HG02885 (cell line): ENCODE measurements around the gene COL15A1.

ENCODE experiments used
- ATAC-seq: cut with Tn5 transposase; IDR thresholded peaks from one replicate; pipeline ENCODE4 v1.9.1; 2021; ENCODE audit warnings: mild to moderate bottlenecking; ENCODE audit not compliant: unreplicated experiment, poor library complexity

Gene COL15A1

DNA sequence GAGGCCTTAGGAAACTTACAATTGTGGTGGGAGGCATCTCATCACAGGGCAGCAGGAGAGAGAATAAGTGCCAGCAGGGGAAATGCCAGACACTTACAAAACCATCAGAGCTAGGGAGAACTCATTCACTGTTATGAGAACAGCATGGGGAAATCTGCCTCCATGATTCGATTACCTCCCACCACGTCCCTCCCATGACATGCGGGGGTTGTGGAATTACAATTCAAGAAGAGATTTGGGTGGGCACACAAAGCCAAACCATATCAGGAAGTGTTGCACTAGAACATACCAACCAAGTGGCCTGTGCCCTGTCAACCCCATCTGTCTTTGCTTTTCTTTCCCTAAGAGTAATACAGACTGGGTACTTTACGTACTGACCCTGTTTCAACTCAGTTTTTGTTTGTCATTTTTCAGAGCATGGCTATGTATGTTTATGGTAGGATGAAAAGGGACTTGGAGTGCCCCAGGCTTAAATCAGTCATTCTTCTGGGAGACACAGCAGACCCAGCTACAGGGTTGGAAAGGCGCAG, 102.9 kb downstream of the COL15A1 start:
- ATAC-seq = no peak

DNA sequence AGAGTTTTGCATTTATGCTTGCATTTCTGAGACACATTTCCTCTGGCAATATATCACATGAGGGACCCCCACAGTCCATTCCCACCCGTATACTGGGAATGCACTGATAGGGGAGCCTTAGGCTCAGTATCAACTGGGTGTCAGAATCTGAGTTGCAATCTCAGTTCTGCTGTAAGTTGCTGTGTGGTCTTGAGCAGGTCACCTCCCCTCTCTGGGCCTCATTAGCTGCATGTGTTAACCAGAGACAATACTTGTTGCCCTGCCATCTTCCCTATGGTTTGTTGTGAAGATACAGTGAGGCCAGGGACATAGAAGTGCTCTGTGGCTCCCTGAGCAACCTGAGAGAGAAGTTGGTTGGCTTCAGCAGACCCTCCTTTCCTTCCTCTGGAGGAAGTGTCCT, 105.5 kb downstream of the COL15A1 start:
- no peak for ATAC-seq

DNA sequence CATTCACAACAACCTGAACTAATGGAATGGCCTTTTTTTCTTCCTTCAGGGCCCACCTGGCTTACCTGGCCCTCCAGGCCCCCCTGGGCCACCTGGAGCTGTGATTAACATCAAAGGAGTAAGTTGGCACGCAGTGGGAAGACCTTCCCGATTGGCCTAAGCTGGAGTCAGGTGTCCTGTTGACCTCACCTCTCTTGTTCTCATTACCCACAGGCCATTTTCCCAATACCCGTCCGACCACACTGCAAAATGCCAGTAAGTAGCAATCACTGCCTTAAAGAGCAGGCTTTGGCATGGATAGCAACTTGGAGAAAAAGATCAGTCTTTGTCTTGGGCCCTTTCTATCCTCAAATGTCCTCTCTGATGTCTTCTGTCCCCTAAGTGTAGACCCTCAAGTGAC, 105.9 kb downstream of the COL15A1 start:
- no peak for ATAC-seq

DNA sequence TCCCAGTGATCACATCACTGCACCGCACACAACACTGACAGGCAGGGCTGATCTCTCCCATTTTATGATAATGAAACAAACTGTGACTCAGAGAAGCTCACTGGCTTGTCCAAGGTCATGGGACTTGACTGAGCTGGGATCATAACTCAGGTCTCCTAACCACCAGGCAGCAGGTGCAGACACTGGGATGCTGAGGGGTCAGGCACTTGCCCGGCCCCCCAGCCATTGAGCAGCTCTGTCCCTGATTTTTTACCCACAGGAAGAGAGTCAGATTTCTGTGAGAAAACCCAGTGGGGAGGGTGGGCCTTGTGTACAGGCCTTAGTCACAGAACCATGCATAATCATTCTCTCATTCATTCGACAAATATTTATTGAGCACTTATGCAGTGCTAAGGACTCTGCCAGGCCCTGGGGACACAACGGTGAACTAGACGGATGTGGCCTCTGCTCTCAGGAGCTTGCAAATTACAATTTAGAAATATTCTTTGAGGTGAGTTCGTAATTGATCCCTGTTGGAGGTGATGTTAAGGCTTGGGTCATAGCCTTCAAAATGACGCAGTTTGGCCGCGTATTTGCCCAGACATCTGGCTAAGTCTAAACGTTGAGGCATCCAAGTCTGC, 106.7 kb downstream of the COL15A1 start:
- no peak for ATAC-seq

DNA sequence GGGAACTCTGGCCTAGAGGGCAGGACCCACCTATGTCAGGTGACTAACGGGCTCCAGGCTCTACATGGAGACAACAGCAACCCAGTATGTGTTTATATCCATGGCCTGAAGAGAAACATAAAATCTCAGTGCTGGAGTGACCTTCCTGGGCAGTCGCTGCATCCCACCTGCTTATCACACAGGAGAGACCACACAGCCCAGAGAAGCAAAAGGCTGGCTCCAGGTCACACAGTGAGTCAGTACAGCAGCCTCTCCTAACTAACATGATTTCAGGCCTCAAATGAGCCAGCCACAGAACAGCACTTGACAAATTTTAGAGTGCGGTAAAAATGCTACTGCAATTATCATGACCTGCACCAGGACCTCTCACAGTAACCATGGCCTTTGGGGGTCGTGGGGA, 107.2 kb downstream of the COL15A1 start:
- ATAC-seq = no peak

DNA sequence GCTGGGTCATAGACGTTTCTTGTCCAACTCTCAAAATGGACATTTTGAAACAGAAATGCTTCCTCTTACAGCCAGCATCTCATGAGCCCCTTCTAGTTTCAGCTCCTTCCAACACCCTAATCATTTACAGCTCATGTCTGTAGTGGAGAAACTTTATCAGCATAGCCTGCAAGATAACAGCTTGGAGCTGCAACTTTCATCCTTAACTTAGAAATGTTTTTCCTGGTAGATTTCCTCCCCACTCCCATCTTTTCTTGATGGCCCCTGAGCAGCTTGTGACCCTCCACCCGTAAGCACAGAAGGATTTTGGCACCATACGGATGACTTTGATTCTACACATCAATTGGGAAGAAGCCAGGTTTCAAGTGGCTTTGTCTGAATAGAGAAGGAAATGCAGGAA, 107.7 kb downstream of the COL15A1 start:
- ATAC-seq = no peak

DNA sequence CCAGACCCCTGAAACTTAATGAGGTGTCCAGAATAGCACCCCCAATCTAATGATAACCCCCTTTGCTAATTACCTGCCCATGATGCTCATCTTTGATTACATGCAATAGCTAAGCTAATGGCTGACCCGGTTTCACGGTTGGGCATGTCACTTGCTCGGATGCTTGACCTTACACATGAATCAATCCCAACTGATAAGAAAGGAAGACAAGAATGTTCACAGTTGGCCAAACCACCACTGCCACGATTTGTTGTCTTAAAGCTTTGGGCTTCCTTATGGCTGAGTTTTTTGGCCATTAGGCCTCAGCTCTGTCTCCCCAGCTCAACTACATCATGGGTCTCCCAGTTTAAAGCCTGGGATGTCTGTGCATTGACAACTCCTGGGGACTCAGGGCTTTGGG, 108.1 kb downstream of the COL15A1 start:
- no peak for ATAC-seq

DNA sequence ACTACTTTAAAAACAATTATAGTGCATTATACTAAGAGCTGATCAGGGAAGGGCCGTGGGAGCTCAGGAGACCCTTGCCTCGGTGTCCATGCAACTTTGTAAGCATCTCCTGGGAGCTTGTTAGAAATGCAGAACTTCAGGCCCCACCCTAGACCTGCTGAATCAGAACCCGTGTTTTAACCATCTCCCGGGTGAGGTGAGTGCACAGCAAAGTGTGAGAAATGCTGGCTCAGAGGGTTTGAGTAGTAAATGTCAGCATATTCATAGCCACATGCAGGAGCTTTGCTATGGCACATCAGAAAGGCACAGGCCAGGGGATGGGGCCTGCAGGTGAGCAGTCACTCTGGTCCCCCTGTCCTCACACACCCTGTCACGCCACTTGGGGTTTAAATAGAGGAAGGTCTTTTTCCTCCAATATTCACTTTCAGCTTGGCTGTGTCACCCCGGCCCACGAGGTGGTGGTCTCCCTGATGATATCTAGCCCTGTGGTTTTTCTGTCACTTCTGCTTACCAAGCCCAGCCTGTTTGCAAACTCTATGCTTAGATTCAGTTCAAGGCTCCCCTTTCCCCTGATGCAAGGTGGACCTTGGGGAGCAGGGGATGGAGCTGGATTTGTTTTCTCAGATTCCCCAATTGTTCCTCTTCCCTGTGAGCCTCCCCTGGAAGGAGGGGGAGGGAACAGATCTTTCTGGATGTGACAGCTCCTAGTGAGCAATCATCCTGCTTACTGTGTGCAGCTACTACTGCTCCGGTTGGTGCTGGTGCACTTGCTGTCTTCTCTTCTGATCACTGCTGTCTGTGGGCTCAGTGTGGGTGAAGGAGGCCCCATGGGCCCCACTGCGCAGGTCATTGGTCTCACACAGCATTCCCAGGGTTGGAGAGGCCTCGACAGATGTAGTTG, 109.4 kb downstream of the COL15A1 start:
- no peak for ATAC-seq

DNA sequence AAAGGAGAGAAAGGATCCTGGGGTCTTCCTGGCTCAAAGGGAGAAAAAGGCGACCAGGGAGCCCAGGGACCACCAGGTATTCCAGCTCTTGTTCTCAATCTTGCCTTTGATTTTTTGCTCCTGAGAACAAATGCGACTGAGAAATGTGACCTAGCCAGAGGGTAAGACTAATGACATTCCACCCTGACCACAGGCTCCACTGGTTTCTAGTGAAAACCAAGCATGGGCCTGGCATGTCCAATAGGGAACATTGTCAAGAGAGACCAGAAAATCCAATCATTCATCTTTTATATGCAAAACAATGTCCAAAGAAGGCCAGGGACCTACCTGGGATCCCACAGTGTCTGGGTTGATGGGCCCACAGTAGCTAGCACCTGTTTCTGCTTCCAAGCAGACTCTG, 110.9 kb downstream of the COL15A1 start:
- no peak for ATAC-seq

DNA sequence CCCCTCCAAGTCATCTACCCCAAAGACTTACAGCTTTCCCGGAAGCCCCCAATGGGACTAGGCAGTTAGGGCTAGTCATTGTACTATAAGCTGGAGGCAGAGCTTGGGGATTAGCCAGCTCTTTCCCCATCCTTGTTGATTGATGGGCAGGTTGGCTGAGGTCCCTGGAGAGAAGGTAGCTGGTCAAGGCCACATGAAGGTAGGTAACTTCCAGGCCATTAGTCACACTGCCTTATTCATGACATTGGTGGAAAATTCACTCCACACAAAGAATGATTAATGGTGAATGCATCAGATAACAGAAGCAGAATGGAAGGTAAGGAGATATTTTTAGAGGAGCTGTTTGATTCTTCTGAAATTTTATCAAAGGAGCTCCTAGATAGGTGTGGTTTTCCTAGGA, 111.7 kb downstream of the COL15A1 start:
- ATAC-seq = no peak

DNA sequence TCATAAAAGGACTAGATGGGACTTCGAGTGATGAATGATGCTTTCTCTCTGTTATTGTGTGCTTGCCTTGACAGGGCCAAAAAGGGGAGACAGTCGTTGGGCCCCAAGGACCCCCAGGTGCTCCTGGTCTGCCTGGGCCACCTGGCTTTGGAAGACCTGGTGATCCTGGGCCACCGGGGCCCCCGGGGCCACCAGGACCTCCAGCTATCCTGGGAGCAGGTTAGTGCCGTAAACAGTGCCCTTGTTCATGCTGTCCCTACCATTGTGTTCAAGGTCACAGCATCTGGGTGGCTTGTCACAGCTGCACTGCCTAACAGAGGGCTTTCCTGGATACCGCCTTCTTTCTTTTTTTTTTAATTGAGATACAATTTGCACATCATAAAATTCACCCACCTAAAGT, 112.5 kb downstream of the COL15A1 start:
- ATAC-seq = no peak

DNA sequence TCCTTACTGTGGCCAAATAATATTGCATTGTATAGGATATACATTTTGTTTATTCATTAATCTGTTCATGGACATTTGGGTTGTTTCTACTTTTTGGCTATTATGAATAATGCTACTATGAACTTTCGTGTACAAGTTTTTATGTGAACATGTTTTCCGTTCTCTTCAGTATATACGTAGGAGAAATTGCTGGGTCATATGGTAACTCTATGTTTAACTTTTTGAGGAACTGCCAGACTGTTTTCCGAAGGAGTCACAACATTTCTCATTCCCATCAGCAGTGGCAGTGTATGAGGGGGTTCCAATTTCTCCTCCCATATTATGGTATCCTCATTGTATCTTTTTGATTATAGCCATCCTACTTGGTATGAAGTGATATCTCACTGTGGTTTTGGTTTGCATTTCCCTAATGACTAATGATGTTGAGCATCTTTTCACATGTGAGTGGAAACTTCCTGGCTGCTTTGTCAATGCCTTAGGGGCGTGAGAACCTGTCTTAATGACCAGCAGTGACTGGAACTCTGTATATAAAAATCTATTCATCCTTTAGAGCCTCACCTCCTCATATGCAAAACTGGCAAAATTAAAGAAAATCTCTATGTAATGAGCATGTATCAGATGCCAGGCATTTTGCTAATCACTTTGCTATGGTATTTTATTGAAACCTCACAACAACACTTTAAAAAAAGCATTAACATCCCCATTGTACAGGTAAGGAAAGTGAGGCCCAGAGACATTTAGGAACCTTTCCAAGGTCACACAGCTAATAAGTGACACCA, 113.4 kb downstream of the COL15A1 start:
- ATAC-seq = no peak

DNA sequence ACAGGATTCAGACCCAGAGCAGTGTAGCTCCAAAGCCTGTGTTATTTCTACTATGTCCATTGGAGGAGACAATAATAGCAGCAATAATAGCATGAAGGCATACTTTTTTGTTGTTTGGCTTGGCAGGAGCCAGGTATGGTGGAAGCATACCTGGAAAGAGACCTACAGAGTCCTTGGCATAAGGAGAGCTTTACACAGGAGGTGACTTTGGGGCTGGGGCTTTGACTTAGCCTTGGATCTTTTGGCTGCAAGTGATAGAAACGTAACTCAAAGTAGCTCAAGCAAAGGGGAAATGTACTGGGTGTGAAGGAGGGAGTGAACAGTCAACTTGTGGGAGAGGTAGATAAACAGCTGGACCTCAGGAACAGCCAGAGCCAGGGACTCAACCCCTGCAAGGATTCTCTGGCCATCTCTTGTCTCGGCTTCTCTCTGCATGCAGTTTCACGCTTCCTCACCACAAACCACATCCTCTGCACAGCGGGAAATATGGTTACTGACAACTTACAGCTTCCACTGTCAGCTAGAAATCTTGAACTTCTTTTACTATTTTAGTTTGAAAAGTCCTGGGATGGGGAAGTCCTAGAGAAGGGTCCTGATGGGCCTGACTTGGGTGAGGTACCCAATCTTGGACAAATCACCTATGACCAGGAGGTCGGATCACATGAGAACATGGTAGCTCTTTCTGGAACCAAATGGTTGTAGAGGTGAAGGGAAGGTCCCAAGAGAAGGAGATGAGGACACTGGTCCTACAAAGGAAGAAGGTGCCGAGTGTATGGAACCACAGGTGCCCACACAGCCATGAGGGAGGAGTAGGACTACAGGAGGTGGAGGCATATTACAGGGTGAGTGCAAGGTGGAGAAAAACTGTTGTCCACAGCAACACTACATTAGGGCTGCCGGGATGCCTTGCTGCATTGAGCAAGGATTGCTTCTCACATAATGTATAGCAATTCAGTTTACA, 114.2 kb downstream of the COL15A1 start:
- ATAC-seq = peak; percentile 80

DNA sequence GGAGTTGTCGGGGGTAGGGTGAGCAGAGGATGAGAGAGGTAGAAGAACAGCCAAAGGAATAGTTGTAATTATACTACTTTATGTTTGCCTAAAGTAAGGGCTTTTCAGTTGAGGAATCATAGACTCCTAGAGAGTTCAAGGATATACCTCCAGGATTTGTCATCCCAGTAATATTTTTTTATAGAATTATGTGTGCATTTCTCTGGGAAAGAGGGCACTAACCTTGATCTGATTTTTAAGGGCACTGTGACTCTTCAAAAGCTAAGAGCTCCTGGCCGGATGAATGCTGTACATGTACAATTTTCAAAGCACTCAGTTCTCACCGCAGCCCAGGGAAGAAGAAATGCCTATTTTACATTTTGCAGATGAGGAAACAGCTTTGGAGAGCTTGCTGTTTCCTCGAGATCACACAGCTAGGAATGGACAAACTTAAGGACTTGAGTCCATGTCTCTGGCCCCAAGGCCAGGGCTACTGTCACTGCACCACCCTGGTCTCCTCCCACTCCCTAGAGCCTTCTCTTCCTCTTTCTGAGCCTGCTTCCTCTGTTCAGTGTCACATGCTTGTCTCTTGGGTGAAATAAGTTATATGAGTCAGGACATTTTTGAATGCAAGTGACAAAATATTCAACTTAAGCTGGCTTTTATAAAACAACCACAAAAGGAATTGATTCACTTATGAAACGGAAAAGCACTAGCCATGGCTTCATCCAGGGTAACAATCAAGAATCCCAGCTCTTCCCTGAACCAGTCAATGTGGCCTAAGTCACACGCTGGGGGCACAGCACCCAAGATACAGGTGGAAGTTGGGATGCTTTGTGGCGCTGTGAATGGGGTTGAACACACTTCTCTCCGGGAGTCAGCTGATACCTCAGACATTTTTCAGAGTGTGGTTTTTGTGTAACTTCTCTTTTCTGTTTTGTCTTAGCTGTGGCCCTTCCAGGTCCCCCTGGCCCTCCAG, 115.5 kb downstream of the COL15A1 start:
- peak; percentile 83 for ATAC-seq

DNA sequence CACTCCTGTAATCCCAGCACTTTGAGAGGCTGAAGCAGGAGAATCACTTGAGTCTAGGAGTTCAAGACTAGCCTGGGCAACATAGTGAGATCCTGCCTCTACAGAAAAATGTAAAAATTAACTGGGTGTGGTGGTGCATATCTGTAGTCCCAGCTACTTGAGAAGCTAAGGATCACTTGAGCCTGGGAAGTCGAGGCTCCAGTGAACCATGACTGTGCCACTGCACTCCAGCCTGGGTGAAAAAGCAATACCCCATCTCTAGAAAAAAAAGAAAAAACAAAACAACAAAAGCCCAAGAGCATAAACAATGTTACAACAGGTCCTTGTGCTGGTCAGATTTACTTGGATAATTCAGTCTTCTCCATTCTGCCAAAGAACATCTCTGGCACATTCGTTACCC, 116.9 kb downstream of the COL15A1 start:
- no peak for ATAC-seq

DNA sequence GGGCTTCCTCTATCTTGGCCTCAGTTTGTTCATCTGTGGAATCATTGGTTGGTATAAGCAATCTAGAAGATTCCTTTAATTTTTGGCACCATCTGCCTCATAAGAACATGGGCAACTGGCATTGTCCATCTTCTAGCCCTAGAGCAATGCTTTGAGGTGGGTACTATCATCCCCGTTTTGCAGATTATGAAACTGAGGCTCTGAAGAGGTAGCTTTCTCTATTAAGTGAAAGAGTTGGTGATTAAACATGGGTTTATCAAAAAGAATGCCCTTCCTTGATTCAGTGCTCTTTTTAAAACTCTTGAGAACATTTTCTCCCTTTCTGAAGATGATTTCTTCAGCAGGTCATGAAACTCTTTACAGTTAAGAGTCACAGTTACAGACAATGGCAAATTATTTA, 118.8 kb downstream of the COL15A1 start:
- ATAC-seq = no peak

DNA sequence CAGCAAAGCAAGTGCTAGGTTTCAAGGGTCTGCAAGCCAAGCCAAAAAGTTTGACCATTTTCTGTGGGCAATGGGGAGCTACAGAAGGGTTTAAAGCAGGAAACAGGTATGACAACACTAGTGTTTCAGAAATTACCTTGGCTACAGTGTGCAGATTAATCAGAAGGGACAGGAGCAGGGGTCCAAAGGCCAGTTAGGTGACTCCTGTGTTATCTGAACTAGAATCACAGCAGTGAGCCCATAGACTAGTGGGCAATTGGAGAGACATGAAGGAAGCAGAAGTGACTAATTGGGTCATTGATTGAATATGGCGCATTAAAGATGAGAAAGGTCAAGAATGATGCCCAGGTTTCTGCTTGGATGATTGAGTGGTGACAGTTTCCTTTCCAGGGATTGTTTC, 119.8 kb downstream of the COL15A1 start:
- no peak for ATAC-seq

DNA sequence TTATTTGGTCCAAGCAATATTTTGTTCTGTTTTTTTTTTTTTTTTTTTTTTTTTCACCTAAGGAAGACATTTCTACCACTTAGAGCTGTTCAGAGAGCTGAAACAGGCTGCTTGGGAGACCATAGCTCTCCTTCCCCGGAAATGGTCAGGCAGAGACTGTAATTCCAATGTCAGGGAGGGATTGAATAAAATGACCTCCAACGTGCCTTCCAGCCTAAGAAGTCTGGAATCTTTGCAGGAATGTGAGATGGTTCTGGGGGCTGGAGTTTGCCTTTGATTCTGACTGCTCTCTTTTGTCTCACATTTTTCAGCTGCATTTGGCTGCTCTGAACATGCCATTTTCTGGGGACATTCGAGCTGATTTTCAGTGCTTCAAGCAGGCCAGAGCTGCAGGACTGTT, 122.9 kb downstream of the COL15A1 start:
- no peak for ATAC-seq

DNA sequence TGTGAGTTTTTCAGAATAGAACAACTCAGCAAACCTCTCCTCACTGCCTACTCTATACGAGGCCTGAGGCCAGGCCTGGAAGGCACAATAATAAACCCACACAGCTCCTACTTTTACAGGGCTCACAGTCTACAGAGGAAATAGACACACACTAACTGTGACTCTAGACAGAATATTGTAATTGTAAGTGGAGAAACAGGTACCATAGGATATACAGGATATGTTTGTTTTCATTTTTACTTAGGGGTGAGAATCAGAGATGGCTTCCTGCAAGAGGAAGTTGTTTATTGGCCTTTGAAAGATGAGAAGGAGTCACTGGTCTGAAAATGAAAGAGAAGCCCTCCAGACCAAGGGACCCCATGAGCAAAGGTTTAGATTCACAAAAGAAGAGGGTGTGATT, 125.4 kb downstream of the COL15A1 start:
- ATAC-seq = no peak
